Limb (tissue), 2 donors: ENCODE results near the gene FADS1.

Source experiments
- DNase-seq, 2 donors: peaks; one replicate each; pipeline ENCODE4 v3.0.0-alpha.2; 2016; ENCODE audit errors: extremely low spot score in 2 of 2

The FADS1 gene

DNA sequence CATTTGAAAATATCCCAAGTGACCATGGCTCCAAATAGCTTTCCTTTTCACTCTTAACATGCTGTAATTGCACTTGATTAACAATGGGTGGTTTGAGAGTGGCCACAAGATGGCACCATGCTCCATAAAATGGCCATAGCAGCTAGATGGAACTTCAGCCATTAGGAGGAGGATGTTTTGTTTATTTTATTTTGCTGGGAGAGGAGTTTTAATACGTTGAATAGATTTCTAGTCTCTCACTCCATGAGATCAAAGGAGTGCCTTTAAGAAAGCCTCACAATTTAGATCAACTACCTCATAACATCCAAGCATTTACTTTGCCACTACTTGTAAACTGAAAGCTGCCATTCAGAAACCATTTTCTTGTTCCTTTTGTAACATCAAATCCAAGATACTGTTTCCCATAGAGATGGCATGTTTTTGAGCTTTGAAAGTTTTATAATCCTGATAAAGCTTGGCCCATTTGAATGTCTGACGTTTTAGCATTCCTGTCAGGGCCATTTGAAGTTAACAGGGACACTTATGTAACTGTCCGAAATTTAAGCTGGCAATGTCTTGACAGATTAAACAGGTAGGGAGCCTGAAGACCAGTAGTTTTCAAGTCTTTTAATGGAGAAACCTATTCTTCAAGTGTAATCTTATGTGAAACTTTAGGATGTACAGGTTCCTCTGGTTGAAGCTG lies 19.4 kb downstream of the FADS1 start:
- DNase-seq = peak; percentile 77 to 80

DNA sequence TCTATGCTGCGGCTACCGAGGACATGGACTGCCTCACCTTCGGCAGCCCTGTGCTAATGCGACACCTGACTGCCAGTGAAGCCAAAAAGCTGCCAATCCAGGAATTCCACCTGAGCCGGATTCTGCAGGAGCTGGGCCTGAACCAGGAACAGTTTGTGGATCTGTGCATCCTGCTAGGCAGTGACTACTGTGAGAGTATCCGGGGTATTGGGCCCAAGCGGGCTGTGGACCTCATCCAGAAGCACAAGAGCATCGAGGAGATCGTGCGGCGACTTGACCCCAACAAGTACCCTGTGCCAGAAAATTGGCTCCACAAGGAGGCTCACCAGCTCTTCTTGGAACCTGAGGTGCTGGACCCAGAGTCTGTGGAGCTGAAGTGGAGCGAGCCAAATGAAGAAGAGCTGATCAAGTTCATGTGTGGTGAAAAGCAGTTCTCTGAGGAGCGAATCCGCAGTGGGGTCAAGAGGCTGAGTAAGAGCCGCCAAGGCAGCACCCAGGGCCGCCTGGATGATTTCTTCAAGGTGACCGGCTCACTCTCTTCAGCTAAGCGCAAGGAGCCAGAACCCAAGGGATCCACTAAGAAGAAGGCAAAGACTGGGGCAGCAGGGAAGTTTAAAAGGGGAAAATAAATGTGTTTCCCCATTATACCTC lies 20.8 kb downstream of the FADS1 start:
- DNase-seq = no peak

DNA sequence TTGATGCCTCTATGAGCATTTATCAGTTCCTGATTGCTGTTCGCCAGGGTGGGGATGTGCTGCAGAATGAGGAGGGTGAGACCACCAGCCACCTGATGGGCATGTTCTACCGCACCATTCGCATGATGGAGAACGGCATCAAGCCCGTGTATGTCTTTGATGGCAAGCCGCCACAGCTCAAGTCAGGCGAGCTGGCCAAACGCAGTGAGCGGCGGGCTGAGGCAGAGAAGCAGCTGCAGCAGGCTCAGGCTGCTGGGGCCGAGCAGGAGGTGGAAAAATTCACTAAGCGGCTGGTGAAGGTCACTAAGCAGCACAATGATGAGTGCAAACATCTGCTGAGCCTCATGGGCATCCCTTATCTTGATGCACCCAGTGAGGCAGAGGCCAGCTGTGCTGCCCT lies 21.3 kb downstream of the FADS1 start:
- DNase-seq = no peak

DNA sequence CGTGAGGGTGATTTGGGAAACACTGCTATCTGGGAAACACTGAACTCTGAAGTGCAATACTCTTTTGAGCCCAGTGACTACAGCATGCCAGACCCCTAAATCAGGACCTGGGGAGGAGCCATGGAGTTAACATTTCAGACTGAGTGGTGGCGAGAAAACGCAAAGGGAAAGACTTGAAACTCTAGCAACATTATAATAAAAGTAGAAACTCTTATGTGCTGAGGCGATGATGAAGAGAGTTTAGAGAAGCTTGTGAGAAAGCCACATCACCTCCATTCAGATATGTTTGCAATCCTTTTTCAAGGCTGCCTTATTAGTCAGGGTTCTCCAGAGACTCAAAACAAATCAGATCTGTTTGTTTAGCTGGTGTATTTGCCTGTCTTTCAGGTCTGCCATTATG lies 22.2 kb downstream of the FADS1 start:
- no peak for DNase-seq

DNA sequence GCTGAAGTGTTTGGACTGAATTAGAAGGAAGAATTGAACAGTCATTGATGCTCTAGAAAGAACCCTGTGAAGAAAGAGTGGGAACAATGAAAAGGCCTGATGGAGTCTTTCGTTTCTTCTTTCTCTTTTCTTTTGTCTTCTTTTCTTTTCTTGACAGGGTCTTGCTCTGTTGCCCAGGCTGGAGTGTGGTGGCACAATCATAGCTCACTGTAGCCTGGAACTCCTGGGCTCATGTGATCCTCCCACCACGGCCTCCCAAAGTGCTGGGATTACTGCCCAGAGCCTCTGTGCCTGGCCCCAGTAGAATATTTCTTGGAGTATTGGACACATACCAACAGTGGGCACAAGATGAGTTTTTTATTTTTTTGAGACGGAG lies 23.0 kb downstream of the FADS1 start:
- DNase-seq = no peak

DNA sequence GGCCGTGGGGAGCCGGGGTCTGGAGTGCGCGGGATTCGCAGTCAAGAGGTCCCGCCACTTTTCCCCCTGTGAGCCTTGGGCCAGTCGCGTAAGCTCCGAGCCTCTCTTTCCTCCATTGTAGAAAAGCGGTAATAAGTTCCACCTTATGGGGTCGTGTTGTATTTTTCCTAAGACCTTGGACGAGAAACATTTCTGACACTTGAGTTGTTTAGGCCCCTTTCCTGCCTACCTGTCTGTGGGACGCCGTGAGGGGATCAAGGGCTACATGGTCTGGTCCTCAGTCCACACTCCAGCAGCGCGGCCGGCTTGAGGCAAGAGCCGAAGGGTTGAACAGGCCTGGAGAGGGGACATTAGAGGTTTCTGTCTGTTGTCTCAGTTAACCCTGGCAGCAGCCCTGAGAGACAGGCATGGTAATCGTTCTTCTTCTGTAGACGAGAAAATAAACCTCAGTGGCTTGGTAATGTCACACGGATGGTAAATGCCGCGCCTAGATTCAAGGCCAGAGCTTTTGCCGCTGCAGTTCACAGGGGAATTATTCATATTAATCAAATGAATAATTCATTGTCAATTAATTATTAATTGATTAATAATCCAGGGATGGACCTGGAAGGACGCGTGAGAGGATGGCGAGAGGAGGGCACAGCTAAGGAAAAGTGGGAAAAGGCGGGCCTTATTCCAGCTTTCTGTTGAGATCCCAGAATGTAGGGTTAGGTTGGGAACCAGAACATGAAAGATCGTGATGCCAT lies 23.5 kb downstream of the FADS1 start:
- DNase-seq = no peak

DNA sequence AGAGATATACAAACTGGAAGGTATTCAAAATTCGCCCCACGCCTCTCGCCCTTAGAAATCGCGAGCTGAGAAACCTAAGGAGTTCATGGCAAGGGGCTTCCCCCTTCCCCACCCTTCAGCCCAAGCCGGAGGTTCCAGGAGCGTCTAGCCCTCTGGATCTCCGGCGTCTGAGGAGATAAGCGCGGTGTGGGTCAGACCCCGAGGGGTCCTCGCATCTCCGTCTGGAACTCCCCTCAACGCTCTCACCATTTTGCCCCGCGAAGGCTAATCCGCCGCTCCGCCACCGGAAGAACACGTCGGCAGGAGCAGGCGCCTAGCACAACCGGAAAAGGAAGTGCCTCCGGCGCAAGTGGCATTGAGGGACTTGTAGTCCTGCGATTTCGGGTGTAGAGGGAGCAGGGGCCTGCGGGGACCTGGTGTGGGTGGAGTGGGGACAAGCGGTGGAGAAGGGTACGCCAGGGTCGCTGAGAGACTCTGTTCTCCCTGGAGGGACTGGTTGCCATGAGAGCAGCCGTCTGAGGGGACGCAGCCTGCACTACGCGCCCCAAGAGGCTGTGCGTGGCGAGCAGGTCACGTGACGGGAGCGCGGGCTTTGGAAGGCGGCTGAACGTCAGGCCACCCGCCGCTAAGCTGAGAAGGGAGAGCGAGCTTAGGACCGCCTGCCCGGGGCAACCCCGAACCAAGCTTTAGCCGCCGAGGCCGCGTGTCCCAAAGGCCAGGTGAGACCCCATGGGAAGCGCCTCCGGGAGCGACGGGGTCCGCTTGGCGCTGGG lies 24.3 kb downstream of the FADS1 start, which contains the start of the genes FEN1 and TMEM258:
FEN1 (plus strand) TSS at position 602 of the 773 bp plus-strand sequence. CDS start 2,451 bp downstream, outside the sequence.
TMEM258 (minus strand) TSS at position 290 of the 773 bp plus-strand sequence; CDS start at position 249, 41 bp downstream.
- peak; percentile 93 for DNase-seq

DNA sequence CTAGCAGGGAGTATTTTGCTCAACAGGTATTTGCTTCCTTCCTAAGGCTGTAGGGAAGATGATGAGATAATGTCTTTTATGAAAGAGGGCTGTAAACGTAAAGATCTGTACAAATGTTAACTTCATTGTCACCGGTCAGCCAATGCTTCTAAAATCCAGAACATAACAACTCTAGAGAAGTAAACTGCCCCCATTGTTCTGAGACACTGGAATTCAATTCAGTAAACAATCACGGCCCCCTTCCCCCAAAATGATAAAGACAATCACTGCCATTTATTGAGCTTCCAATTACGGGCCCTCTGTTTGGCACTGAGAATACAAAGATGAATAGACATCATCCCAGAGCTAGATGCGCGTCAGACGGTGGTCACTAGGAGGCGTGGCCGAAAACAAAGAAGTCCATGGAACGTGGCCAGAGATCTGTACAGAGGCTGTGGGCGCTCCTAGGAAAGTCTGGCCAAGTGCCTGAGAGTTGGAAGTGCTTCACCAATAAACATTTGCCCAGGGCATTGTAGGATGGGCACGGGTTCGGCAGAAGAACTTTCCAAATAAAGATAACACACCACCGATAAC lies 25.0 kb downstream of the FADS1 start:
- peak; percentile 81 to 85 for DNase-seq

DNA sequence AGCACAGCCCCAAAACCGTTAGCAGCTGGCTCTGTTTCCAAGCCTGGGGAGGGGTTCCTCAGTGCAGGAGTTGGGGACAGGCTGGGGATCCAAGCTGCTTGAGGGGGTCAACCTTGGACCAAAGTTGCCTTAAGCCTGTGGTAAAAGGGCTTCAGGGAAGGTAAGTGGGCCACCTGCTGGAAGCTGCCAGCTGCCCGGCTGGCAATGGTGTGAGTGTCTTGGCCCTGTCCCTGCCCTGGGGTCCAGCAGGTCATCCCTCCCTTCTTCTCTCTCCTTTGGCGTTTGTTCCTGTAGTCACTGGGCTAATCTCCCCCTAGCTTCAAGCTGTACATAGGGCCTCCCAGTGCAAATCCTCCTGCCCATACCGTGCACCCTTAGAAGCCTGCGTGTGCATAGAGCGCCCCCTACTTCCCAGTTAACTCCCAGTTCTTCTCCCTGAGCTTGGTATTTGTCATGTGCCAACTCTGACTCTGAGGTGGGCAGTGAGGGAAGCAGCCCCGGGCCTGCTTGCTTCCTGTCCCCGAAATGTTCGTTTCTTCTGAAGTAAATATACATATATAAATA lies 28.8 kb downstream of the FADS1 start:
- no peak for DNase-seq

DNA sequence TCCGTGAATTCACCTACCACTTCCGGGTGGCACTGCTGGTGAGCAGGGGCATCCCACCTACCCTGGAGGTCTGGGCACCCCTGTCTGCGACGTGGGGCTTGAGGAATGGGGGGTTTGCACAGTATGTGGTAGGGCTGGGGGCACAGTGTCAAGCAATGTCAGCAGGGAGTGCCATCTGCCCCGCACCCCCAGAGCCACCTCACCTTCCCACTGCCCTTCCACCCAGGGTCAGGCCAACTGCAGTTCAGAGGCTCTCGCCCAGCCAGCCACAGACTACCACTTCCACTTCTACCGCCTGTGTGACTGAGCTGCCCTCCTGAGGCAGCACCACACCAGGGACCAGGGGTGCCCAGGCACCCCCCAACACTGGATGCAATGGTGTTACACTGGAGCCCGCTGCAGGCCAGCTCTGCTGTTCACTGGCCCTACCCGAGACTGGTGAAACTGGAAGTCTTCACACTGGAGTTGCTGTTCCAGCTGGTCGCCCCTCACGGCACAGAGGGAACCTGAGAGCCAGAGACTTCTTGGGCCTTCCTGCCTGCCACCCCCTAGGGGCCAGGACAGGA lies 30.9 kb downstream of the FADS1 start:
- no peak for DNase-seq

DNA sequence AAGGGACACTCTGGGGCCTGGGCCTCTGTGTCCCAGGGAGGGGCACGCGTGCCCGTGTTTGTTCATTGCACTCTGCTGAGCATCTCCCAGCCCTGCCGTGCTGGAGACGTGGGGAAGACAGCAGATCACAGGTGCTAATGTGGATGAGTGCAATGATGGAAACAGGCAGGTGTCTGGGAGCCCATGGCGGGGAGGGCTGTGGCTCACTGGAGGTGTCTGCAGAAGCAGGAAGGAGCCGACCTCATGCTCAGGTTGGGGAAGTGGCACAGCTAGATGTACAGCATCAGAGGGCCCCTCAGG lies 32.3 kb downstream of the FADS1 start:
- DNase-seq = no peak

DNA sequence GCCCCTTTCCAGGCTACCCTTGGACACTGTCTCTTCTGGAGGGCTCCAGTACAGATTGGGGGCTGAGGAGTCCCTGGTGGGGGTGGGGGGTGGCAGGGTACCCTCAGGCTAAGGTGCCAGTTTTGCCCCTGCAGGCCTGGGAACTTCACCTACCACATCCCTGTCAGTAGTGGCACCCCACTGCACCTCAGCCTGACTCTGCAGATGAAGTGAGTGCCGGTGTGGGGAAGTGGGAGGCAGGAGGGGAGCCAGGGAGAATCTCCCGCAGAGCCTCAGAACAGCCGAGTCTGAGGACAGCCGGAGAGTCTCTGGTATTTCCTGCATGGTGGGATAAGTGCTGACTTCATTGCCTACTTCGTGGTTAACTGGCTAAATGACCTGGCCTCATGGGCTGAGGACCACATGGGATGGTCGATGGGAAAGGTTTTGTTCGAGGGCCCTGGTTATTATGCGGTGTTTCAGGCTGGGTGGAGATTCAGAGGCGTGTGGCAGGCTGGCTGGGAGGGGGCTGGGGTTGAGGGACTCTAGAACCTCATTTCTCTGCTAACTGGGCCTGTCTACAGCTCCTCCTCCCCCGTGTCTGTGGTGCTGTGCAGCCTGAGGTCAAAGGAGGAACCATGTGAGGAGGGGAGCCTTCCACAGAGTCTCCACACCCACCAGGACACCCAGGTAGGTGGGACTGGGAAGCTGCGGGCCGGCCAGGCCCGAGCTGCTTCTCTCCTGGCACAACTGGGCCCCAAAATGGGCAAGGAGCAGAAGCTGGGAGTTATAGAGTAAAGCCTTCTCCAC lies 32.9 kb downstream of the FADS1 start:
- DNase-seq = no peak

DNA sequence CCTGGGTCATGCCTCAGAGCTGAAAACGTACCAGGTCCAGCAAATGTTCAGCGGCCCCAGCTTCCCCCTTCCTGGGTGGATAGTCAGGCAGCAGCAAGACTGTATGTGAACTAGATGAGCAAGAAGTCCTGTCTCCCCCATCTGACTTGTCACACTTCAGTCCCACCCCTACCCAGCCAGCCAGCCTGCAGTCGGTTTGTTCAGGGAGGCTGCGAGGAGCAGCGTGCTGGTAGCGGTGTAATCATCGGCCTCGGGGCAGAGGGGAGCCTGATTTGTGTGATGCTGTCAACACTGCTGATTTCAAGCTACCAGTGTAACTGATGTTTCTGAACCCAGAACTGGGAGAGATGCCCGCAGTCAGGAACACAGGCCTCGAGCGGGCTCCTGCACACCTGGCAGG lies 34.0 kb downstream of the FADS1 start:
- DNase-seq = no peak

DNA sequence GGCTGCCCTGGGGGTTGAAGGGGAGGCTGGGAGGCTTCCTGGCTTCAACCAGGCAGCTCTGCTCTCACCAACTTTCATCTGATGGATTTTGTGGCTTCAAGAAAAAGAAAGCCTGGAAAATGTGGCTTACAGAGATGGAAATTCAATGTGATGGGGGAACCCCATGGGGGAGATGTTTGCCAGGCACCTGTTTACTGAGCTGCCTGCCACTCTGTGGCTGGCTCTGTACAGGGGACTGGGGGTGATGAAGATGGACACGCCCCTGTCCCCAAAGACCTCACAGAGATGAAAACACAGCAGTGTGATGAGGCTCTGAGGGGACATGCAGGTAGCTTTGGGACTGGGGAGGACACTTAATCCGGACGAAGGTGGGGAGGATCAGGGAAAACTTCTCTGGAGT lies 34.5 kb downstream of the FADS1 start:
- DNase-seq = no peak

DNA sequence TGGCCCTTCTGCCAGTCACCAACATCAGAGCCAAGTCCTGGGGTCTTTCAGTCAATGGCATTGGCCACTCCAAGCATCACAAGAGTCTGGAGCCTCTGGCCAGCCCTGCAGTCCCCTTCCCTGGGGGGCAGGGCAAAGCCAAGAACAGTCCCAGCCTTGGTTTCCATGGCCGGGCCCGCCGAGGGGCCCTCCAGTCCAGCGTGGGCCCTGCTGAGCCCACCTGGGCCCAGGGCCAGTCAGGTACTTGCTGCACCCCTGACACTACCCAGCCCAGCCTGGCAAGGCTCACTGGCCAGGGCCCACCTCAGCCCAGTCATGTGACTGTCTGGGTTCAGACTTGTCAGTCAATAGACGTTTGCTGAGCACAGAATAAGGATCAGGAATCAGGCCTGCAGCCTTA lies 35.2 kb downstream of the FADS1 start:
- DNase-seq = no peak

DNA sequence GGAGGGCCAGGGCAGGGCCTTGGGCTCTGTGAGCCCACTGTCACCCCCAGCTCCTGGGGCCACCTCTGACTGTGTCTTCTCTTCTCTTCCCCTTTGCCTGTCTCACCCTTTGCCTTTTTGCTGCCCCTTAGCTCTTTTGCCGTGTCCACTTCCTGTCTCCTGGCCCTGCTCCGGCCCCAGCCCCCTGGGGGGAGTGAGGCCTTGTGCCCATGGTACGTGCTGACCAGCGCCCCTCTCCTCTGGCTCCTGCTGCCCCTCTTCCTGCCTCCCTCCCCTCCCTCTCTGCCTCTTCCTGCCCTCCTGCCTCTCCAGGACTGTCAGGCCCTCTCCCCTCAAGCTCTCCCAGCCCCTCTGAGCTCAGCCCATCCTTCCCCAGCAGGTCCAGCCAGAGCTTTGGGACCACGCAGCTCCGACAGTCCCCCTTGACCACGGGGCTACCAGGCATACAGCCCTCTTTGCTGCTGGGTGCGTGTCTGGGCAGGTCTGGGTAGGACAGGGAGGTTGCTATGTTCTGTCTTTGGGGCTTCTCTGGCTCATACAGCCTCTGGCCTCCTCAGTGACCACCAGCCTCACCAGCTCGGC lies 36.1 kb downstream of the FADS1 start:
- DNase-seq = no peak

DNA sequence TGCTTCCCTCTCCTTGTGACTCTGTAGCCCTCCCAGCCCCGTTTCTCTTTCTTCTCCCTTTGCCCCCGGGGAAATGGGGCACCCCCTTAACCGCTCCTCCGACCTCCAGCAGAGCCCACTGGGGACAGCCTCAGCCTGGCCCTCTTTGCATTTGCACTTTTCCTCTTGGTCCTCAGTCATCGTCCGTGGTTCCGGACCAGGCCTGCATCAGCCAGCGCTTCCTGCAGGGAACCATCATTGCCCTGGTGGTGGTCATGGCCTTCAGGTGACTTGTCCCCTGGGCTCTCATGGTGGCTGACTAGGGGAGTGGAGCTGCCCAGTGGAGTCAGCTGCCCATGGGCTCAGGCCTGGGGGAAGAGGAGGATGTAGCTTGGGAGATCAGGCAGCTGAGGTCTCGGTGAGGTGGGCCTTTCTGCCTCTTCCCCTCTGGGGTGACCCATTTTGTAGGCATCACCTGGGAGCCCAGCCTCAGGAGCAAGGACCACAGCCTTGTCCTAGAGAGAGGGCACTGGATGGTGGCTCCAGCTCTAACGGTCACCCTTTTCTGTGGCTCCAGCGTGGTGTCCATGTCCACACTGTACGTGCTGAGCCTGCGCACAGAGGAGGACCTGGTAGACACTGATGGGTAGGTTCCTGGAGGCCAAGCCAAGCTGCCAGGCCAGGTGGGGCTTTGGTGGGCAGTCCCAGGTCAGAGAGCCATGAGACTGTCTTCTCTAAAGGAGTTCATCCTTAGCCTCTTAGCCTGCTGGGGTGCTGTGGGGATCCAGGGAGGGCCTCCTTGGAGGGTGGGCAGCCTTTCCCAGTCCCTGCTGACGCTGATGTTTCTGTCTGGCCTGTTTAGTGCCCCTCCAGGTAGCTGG lies 36.9 kb downstream of the FADS1 start:
- DNase-seq = no peak

DNA sequence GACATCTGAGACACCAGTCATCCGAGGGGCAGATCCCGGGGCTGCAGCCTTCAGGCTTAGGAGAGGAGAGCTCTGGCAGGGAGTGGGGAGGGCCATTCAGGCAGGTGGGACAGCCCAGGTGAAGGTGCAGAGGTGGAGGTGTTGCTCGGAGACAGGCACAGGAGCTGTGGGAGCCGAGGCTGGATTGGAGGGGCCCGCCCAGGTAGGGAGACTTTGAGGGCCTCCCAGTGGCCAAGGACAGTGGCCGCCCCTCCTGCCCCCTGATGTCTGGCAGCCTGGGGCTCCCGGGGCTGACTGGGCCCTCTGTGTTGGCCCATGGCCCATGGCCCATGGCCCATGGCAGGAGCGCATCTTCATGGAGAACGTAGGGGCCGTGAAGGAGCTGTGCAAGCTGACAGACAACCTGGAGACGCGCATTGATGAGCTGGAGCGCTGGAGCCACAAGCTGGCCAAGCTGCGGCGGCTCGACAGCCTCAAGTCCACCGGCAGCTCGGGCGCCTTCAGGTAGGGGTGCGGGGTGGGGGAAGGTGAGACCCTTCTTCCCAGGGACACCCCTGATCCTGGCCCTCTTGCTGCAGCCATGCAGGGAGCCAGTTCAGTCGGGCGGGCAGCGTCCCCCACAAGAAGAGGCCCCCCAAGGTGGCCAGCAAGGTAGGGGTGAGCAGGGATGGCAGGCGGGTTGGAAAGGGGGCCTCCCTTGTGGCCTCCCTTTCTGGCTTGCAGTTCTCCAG lies 37.7 kb downstream of the FADS1 start:
- DNase-seq = no peak
